SK-N-SH treated with all-trans-retinoic acid at 6 μM for 48 hours (cell line): ENCODE results near the gene UBL7.

Experiments
- ATAC-seq: fragments of 200-7000 bp; cut with Tn5 transposase; 3 replicates; pipeline ENCODE4 v1.9.1; 2020; ENCODE audit warnings: mild to moderate bottlenecking, moderate library complexity
- ARNTL ChIP-seq: fragments of 450-650 bp; formaldehyde crosslinking; IDR thresholded peaks from 2 replicates; pipeline ENCODE4 v1.5.0; 2020; ENCODE audit warnings: low read depth, mild to moderate bottlenecking, moderate library complexity, borderline replicate concordance
- BACH2 ChIP-seq: fragments of 250-450 bp; sonication (Bioruptor Pico); IDR thresholded peaks from 2 replicates; pipeline ENCODE4 v1.9.0; 2021; ENCODE audit warnings: mild to moderate bottlenecking, borderline replicate concordance
- CSDC2 ChIP-seq: fragments of 250-450 bp; sonication (Bioruptor Pico); IDR thresholded peaks from 2 replicates; pipeline ENCODE4 v1.5.0; 2020; ENCODE audit warnings: mild to moderate bottlenecking, moderate library complexity
- ESRRG ChIP-seq: fragments of 250-450 bp; sonication (Bioruptor Pico); IDR thresholded peaks from 2 replicates; pipeline ENCODE4 v1.6.1; 2021; ENCODE audit warnings: mild to moderate bottlenecking
- GLIS3 ChIP-seq: fragments of 250-450 bp; sonication (Bioruptor Pico); IDR thresholded peaks from 2 replicates; pipeline ENCODE4 v1.5.0; 2020; ENCODE audit warnings: mild to moderate bottlenecking, moderate library complexity
- ISL1 ChIP-seq: fragments of 250-450 bp; sonication (Bioruptor Pico); IDR thresholded peaks from 2 replicates; pipeline ENCODE4 v2.1.2; 2022; ENCODE audit warnings: mild to moderate bottlenecking, moderate library complexity
- OSR1 ChIP-seq: fragments of 250-450 bp; sonication (Bioruptor Pico); IDR thresholded peaks from 2 replicates; pipeline ENCODE4 v1.8.0; 2022; ENCODE audit warnings: moderate library complexity, mild to moderate bottlenecking, inconsistent platforms
- PPARA ChIP-seq: fragments of 250-450 bp; sonication (Bioruptor Pico); IDR thresholded peaks from 2 replicates; pipeline ENCODE4 v1.5.0; 2020; ENCODE audit warnings: mild to moderate bottlenecking, borderline replicate concordance
- RARB ChIP-seq: fragments of 250-450 bp; sonication (Bioruptor Pico); IDR thresholded peaks from 2 replicates; pipeline ENCODE4 v1.8.0; 2021; ENCODE audit warnings: mild to moderate bottlenecking, moderate library complexity
- SNAI2 ChIP-seq: fragments of 250-450 bp; sonication (Bioruptor Pico); IDR thresholded peaks from 2 replicates; pipeline ENCODE4 v1.5.0; 2020; ENCODE audit warnings: mild to moderate bottlenecking, moderate library complexity
- TCF4 ChIP-seq: fragments of 250-450 bp; sonication (Bioruptor Pico); IDR thresholded peaks from 2 replicates; pipeline ENCODE4 v1.8.0; 2021; ENCODE audit warnings: mild to moderate bottlenecking, moderate library complexity, borderline replicate concordance
- TOX ChIP-seq: fragments of 250-450 bp; sonication (Bioruptor Pico); IDR thresholded peaks from 2 replicates; pipeline ENCODE4 v1.8.0; 2021; ENCODE audit warnings: mild to moderate bottlenecking, moderate library complexity, borderline replicate concordance
- ZFP3 ChIP-seq: fragments of 250-450 bp; sonication (Bioruptor Pico); IDR thresholded peaks from 2 replicates; pipeline ENCODE4 v1.5.0; 2020; ENCODE audit warnings: mild to moderate bottlenecking, moderate library complexity
- ZFP30 ChIP-seq: fragments of 450-650 bp; formaldehyde crosslinking; IDR thresholded peaks from 2 replicates; pipeline ENCODE4 v1.5.0; 2022; ENCODE audit warnings: mild to moderate bottlenecking, moderate library complexity
- ZNF565 ChIP-seq: fragments of 450-650 bp; formaldehyde crosslinking; conservative IDR thresholded peaks from 2 replicates; pipeline ENCODE4 v1.5.0; 2020; ENCODE audit warnings: low read depth, mild to moderate bottlenecking, moderate library complexity
- ZNF70 ChIP-seq: fragments of 450-650 bp; formaldehyde crosslinking; IDR thresholded peaks from 2 replicates; pipeline ENCODE4 v1.5.0; 2020; ENCODE audit warnings: mild to moderate bottlenecking, moderate library complexity
- ZNF8 ChIP-seq: fragments of 450-650 bp; formaldehyde crosslinking; IDR thresholded peaks from 2 replicates; pipeline ENCODE4 v1.5.0; 2020; ENCODE audit warnings: mild to moderate bottlenecking, moderate library complexity
- TF ChIP-seq, protein P1 (sequence below): fragments of 250-450 bp; sonication (Bioruptor Pico); IDR thresholded peaks from 2 replicates; pipeline ENCODE4 v1.5.1; 2020; ENCODE audit warnings: low read depth, mild to moderate bottlenecking, moderate library complexity
- TF ChIP-seq, protein P2 (sequence below): fragments of 250-450 bp; sonication (Bioruptor Pico); IDR thresholded peaks from 2 replicates; pipeline ENCODE4 v1.5.1; 2021; ENCODE audit warnings: mild to moderate bottlenecking, moderate library complexity
- TF ChIP-seq, protein P3 (sequence below): fragments of 250-450 bp; sonication (Bioruptor Pico); IDR thresholded peaks from 2 replicates; pipeline ENCODE4 v1.8.0; 2020; ENCODE audit warnings: mild to moderate bottlenecking, moderate library complexity, borderline replicate concordance
- TF ChIP-seq, protein P4 (sequence below): fragments of 250-450 bp; sonication (Bioruptor Pico); IDR thresholded peaks from 2 replicates; pipeline ENCODE4 v1.5.0; 2020; ENCODE audit warnings: mild to moderate bottlenecking, moderate library complexity
- TF ChIP-seq, protein P5 (sequence below): fragments of 250-450 bp; sonication (Bioruptor Pico); IDR thresholded peaks from 2 replicates; pipeline ENCODE4 v1.8.0; 2021; ENCODE audit warnings: low read depth, mild to moderate bottlenecking, moderate library complexity, borderline replicate concordance

UBL7 gene

DNA sequence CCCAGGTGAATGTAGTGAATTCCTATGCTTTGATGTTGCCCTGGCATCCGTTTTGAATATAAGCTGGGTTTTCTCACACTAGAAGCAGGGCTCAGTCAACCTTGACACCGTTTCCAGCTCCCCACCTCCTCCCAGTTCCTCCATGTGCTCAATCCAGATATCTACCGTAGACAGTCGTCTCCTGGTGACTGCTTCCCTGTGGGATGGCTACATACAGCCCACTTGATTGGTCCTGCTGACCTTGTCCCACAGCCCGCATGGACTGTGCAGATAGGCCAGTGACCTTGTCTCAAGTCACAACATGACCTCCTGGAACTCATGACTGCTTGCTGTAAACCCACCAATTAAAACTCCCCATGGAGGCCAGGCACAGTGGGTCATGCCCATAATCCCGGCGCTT lies 35.3 kb downstream of the UBL7 start:
- ATAC-seq = no peak
- TF ChIP-seq, protein P1, sequence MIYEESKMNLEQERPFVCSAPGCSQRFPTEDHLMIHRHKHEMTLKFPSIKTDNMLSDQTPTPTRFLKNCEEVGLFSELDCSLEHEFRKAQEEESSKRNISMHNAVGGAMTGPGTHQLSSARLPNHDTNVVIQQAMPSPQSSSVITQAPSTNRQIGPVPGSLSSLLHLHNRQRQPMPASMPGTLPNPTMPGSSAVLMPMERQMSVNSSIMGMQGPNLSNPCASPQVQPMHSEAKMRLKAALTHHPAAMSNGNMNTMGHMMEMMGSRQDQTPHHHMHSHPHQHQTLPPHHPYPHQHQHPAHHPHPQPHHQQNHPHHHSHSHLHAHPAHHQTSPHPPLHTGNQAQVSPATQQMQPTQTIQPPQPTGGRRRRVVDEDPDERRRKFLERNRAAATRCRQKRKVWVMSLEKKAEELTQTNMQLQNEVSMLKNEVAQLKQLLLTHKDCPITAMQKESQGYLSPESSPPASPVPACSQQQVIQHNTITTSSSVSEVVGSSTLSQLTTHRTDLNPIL (CRISPR knock-in tag) = no peak
- TF ChIP-seq TOX (CRISPR knock-in tag) (no peak), ZFP3 (CRISPR knock-in tag) (no peak), GLIS3 (no peak), PPARA (no peak), ZFP30 (CRISPR knock-in tag) (no peak), SNAI2 (CRISPR knock-in tag) (no peak), OSR1 (CRISPR knock-in tag) (no peak), RARB (CRISPR knock-in tag) (no peak), ISL1 (CRISPR knock-in tag) (no peak), CSDC2 (no peak)
- TF ChIP-seq, protein P2, sequence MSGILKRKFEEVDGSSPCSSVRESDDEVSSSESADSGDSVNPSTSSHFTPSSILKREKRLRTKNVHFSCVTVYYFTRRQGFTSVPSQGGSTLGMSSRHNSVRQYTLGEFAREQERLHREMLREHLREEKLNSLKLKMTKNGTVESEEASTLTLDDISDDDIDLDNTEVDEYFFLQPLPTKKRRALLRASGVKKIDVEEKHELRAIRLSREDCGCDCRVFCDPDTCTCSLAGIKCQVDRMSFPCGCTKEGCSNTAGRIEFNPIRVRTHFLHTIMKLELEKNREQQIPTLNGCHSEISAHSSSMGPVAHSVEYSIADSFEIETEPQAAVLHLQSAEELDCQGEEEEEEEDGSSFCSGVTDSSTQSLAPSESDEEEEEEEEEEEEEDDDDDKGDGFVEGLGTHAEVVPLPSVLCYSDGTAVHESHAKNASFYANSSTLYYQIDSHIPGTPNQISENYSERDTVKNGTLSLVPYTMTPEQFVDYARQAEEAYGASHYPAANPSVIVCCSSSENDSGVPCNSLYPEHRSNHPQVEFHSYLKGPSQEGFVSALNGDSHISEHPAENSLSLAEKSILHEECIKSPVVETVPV (CRISPR knock-in tag) = no peak
- TF ChIP-seq, protein P3, sequence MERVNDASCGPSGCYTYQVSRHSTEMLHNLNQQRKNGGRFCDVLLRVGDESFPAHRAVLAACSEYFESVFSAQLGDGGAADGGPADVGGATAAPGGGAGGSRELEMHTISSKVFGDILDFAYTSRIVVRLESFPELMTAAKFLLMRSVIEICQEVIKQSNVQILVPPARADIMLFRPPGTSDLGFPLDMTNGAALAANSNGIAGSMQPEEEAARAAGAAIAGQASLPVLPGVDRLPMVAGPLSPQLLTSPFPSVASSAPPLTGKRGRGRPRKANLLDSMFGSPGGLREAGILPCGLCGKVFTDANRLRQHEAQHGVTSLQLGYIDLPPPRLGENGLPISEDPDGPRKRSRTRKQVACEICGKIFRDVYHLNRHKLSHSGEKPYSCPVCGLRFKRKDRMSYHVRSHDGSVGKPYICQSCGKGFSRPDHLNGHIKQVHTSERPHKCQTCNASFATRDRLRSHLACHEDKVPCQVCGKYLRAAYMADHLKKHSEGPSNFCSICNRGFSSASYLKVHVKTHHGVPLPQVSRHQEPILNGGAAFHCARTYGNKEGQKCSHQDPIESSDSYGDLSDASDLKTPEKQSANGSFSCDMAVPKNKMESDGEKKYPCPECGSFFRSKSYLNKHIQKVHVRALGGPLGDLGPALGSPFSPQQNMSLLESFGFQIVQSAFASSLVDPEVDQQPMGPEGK = no peak
- TF ChIP-seq, protein P4, sequence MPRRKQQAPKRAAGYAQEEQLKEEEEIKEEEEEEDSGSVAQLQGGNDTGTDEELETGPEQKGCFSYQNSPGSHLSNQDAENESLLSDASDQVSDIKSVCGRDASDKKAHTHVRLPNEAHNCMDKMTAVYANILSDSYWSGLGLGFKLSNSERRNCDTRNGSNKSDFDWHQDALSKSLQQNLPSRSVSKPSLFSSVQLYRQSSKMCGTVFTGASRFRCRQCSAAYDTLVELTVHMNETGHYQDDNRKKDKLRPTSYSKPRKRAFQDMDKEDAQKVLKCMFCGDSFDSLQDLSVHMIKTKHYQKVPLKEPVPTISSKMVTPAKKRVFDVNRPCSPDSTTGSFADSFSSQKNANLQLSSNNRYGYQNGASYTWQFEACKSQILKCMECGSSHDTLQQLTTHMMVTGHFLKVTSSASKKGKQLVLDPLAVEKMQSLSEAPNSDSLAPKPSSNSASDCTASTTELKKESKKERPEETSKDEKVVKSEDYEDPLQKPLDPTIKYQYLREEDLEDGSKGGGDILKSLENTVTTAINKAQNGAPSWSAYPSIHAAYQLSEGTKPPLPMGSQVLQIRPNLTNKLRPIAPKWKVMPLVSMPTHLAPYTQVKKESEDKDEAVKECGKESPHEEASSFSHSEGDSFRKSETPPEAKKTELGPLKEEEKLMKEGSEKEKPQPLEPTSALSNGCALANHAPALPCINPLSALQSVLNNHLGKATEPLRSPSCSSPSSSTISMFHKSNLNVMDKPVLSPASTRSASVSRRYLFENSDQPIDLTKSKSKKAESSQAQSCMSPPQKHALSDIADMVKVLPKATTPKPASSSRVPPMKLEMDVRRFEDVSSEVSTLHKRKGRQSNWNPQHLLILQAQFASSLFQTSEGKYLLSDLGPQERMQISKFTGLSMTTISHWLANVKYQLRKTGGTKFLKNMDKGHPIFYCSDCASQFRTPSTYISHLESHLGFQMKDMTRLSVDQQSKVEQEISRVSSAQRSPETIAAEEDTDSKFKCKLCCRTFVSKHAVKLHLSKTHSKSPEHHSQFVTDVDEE (CRISPR knock-in tag) = no peak

DNA sequence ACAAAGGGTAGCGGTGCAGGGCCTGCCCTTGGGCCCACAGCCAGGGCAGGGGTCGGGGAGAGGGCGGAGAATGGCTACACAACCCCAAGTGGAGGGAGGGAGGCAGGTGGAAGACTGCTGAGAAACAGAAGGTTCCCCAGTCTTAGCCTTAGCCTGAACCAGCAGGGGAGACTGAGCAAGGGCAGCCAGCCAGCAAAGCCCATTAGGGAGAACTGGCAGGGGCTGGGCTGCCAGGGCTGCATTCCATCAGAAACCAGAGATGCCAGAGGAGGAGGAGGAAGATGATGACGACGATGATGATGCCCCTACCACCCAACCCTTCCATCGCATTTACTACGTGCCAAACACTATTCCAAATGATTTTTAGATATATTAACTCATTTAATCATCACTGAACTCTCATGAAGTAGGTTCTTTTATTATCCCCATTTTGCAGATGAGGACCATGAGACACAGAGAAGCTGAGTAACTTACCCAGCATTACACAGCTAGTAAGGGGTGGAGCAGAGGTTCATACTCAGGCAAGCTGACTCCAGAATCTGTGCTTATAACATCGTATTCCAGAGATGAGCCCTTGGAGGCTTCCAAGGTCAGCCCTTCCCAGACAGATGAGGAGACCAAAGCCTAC lies 35.9 kb downstream of the UBL7 start:
- TF ChIP-seq ZNF565 = no peak
- TF ChIP-seq GLIS3 = no peak
- no peak for TF ChIP-seq ZNF70
- no peak for TF ChIP-seq ZNF8 (CRISPR knock-in tag)
- no peak for TF ChIP-seq ARNTL (CRISPR knock-in tag)
- TF ChIP-seq ISL1 (CRISPR knock-in tag) = no peak
- TF ChIP-seq TCF4 (CRISPR knock-in tag) = no peak
- TF ChIP-seq TOX (CRISPR knock-in tag) = no peak
- no peak for TF ChIP-seq BACH2 (CRISPR knock-in tag)
- TF ChIP-seq, protein P5, sequence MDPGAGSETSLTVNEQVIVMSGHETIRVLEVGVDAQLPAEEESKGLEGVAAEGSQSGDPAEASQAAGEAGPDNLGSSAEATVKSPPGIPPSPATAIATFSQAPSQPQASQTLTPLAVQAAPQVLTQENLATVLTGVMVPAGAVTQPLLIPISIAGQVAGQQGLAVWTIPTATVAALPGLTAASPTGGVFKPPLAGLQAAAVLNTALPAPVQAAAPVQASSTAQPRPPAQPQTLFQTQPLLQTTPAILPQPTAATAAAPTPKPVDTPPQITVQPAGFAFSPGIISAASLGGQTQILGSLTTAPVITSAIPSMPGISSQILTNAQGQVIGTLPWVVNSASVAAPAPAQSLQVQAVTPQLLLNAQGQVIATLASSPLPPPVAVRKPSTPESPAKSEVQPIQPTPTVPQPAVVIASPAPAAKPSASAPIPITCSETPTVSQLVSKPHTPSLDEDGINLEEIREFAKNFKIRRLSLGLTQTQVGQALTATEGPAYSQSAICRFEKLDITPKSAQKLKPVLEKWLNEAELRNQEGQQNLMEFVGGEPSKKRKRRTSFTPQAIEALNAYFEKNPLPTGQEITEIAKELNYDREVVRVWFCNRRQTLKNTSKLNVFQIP (CRISPR knock-in tag) = no peak
- TF ChIP-seq, protein P4 (CRISPR knock-in tag) = no peak
- no peak for TF ChIP-seq SNAI2 (CRISPR knock-in tag)
- no peak for TF ChIP-seq OSR1 (CRISPR knock-in tag)
- TF ChIP-seq ESRRG (CRISPR knock-in tag) = no peak
- TF ChIP-seq CSDC2 = no peak
- TF ChIP-seq RARB (CRISPR knock-in tag) = no peak
- no peak for TF ChIP-seq PPARA
- no peak for TF ChIP-seq ZFP30 (CRISPR knock-in tag)
- no peak for TF ChIP-seq ZFP3 (CRISPR knock-in tag)
- TF ChIP-seq, protein P3 = no peak
- TF ChIP-seq, all 23 proteins: peak for 0
- ATAC-seq = no peak
